HepG2 (cell line): Measurements from ENCODE around the gene DHRS4L2. TPM values are rescaled to one million over a fixed set of nuclear protein-coding genes. Genes with fewer than 3 reads are reported as not detected.

ENCODE experiments used
- BRCA1 ChIP-seq: sonication (generic); formaldehyde crosslinking; IDR thresholded peaks from 2 replicates; pipeline ENCODE4 v1.4.0; 2020; ENCODE audit warnings: missing genetic modification reagents
- FOXA1 ChIP-seq, 2 experiments: fragments of 450-650 bp in 1 of 2; sonication (generic) in 1 of 2; formaldehyde crosslinking in 1 of 2; IDR thresholded peaks; 2 replicates each; pipeline versions ENCODE4 v1.4.0 to v1.6.1; 2016 to 2020; ENCODE audit warnings: missing genetic modification reagents in 1 of 2
- FOXC1 ChIP-seq: sonication (generic); formaldehyde crosslinking; IDR thresholded peaks from 2 replicates; pipeline ENCODE4 v1.8.0; 2022; ENCODE audit warnings: mild to moderate bottlenecking, missing genetic modification reagents, borderline replicate concordance
- GMEB2 ChIP-seq: IDR thresholded peaks from 2 replicates; pipeline ENCODE4 v1.6.1; 2016; ENCODE audit warnings: missing biosample characterization, missing genetic modification reagents, low read depth
- ISX ChIP-seq: sonication (generic); formaldehyde crosslinking; conservative IDR thresholded peaks from 2 replicates; pipeline ENCODE4 v1.5.0; 2020; ENCODE audit warnings: missing genetic modification reagents
- KDM1A ChIP-seq: IDR thresholded peaks from 2 replicates; pipeline ENCODE4 v1.6.1; 2016; ENCODE audit warnings: missing compliant biosample characterization
- MBNL3 ChIP-seq: fragments of 250-450 bp; sonication (Bioruptor Pico); conservative IDR thresholded peaks from 2 replicates; pipeline ENCODE4 v1.8.0; 2022; ENCODE audit warnings: mild to moderate bottlenecking, inconsistent platforms
- NFE2L1 ChIP-seq: sonication (generic); formaldehyde crosslinking; IDR thresholded peaks from 2 replicates; pipeline ENCODE4 v1.4.0; 2020; ENCODE audit warnings: missing genetic modification reagents, mild to moderate bottlenecking, borderline replicate concordance
- PHF20 ChIP-seq: sonication (generic); formaldehyde crosslinking; IDR thresholded peaks from 2 replicates; pipeline ENCODE4 v1.5.0; 2020; ENCODE audit warnings: mild to moderate bottlenecking, missing genetic modification reagents
- POLR2A ChIP-seq, 2 experiments: IDR thresholded peaks; 2 replicates each; pipeline ENCODE4 v1.6.1; 2011; ENCODE audit warnings: low read depth in 2 of 2, low read length in 2 of 2, mild to moderate bottlenecking in 1 of 2, moderate library complexity in 1 of 2; ENCODE audit not compliant: insufficient read depth in 1 of 2
- RFX1 ChIP-seq: fragments of 450-650 bp; IDR thresholded peaks from 2 replicates; pipeline ENCODE4 v1.6.1; 2017
- ZBTB20 ChIP-seq: sonication (generic); formaldehyde crosslinking; IDR thresholded peaks from 2 replicates; pipeline ENCODE4 v1.8.1; 2023; ENCODE audit warnings: missing genetic modification reagents, low read depth, mild to moderate bottlenecking, borderline replicate concordance
- ZNF260 ChIP-seq: sonication (generic); formaldehyde crosslinking; IDR thresholded peaks from 2 replicates; pipeline ENCODE4 v1.4.0; 2020; ENCODE audit warnings: missing genetic modification reagents, low read depth, mild to moderate bottlenecking, borderline replicate concordance
- ZNF441 ChIP-seq: sonication (generic); formaldehyde crosslinking; IDR thresholded peaks from 2 replicates; pipeline ENCODE4 v1.7.0; 2021; ENCODE audit warnings: missing genetic modification reagents, borderline replicate concordance
- ZNF451 ChIP-seq: sonication (generic); formaldehyde crosslinking; IDR thresholded peaks from 2 replicates; pipeline ENCODE4 v1.5.0; 2020; ENCODE audit warnings: mild to moderate bottlenecking, missing genetic modification reagents
- ZNF564 ChIP-seq: sonication (generic); formaldehyde crosslinking; IDR thresholded peaks from 2 replicates; pipeline ENCODE4 v1.8.1; 2023; ENCODE audit warnings: mild to moderate bottlenecking, missing genetic modification reagents
- ZNF652 ChIP-seq: IDR thresholded peaks from 2 replicates; pipeline ENCODE4 v1.6.1; 2016; ENCODE audit warnings: low read depth, borderline replicate concordance
- ZNF703 ChIP-seq: sonication (generic); formaldehyde crosslinking; IDR thresholded peaks from 2 replicates; pipeline ENCODE4 v1.5.1; 2020; ENCODE audit warnings: missing genetic modification reagents, mild to moderate bottlenecking, moderate library complexity, borderline replicate concordance
- ZSCAN20 ChIP-seq: sonication (generic); formaldehyde crosslinking; IDR thresholded peaks from 2 replicates; pipeline ENCODE4 v1.4.0; 2020; ENCODE audit warnings: missing genetic modification reagents, mild to moderate bottlenecking, borderline replicate concordance
- polyA plus RNA-seq, 8 experiments: library from polyadenylated mRNA; depleted of rRNA in 3 of 8; stranded (reverse) in 7 of 8; unstranded in 1 of 8; fragments of >200 nt; fragmentation: Illumina TruSeq in 4 of 8; extraction: Trizol in 4 of 8; gene quantifications; 2 replicates each; pipeline versions ENCODE4 v1.2.1 to v1.2.3, GENCODE V29; 2011 to 2016; ENCODE audit warnings: low read depth in 4 of 8, missing spikeins in 1 of 8, mixed read lengths in 1 of 8; ENCODE audit not compliant: insufficient read depth in 1 of 8
- total RNA-seq, 5 experiments: library from RNA; depleted of rRNA; stranded (reverse); fragments of >200 nt; fragmentation: Illumina TruSeq; extraction: Trizol; gene quantifications; 2 replicates each; pipeline ENCODE4 v1.2.3, GENCODE V29; 2016; ENCODE audit warnings: low read depth in 1 of 5
- TF ChIP-seq, protein P1 (sequence below): sonication (generic); formaldehyde crosslinking; IDR thresholded peaks from 2 replicates; pipeline ENCODE4 v1.4.0; 2020; ENCODE audit warnings: missing genetic modification reagents
- TF ChIP-seq, protein P2 (sequence below): sonication (generic); formaldehyde crosslinking; conservative IDR thresholded peaks from 2 replicates; pipeline ENCODE4 v1.4.0; 2020; ENCODE audit warnings: mild to moderate bottlenecking, missing genetic modification reagents, moderate library complexity
- TF ChIP-seq, protein P3 (sequence below): IDR thresholded peaks from 2 replicates; pipeline ENCODE4 v1.6.1; 2016

DHRS4L2 gene
- total and polyA plus RNA-seq, 2 of the 13 experiments (the other 11 are each of a cell fraction or from before 2014, with no cell fraction given): 24.7 to 38.2 TPM

DNA sequence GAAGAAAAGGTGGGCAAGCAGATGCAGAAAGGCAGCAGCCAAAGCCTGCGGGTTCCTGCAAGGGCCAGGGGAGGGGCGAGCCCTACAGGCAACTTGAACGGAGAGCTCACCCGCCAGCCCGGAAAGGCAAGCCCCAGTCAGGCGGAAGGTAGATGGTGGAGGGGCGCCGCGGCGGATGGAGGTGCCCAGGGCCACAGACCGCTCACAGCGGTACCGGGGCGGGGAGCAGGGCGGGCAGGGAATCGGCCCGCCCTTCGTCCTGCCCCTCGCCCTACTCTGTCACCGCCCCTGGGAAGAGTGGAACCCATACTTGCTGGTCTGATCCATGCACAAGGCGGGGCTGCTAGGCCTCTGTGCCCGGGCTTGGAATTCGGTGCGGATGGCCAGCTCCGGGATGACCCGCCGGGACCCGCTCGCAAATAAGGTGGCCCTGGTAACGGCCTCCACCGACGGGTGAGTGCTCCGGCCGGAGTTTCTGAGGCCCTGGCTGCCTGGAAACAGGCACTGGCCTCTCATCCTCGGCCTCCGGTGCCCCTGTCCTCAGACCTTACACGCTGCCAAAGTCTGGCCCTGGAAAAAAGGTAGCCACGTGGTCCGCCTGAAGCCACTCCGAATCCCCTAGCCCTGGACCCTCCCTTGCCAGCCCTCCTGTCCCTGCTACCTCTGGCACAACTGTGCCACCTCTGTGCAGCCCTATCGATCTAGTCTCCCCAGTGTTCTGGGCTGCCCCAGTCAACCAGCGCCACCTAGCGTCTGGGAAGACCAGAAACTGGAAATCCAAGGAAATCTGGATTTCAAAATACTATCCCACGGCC lies 35.1 kb upstream of the DHRS4L2 start, which contains the start of gene DHRS4 (continued):
- TF ChIP-seq GMEB2 (CRISPR knock-in tag) (peak; percentile 33; the same call in 1 of the 2 replicates), MBNL3 (CRISPR knock-in tag) (no peak), ZNF652 (CRISPR knock-in tag) (peak; percentile 64), ISX (CRISPR knock-in tag) (peak; percentile 98), KDM1A (CRISPR knock-in tag) (peak; percentile 87), NFE2L1 (peak; percentile 96), BRCA1 (CRISPR knock-in tag) (peak; percentile 90), FOXA1 (IDR thresholded peaks at IDR 0.05) (no peak), FOXA1 (CRISPR knock-in tag; IDR thresholded peaks at IDR 0.05) (peak; percentile 48), ZSCAN20 (CRISPR knock-in tag) (peak; percentile 97), ZNF451 (peak; percentile 92), ZNF441 (CRISPR knock-in tag) (peak; percentile 93; the same call in 1 of the 2 replicates), FOXC1 (CRISPR knock-in tag) (peak; percentile 99), POLR2A (IDR thresholded peaks at IDR 0.05; ENCODE audit: insufficient read depth in 1 of 2, low read depth in 2 of 2, low read length in 2 of 2) (peak; percentile 97 to 99), ZBTB20 (CRISPR knock-in tag) (peak; percentile 83; the same call in 1 of the 2 replicates), ZNF260 (0 out of 2 replicates have a peak, but pooled peaks have one; percentile 89), ZNF703 (CRISPR knock-in tag) (peak; percentile 81; the same call in 1 of the 2 replicates), PHF20 (CRISPR knock-in tag) (peak; percentile 92), RFX1 (no peak), ZNF564 (CRISPR knock-in tag) (peak; percentile 91; the same call in 1 of the 2 replicates)
- TF ChIP-seq, protein P1, sequence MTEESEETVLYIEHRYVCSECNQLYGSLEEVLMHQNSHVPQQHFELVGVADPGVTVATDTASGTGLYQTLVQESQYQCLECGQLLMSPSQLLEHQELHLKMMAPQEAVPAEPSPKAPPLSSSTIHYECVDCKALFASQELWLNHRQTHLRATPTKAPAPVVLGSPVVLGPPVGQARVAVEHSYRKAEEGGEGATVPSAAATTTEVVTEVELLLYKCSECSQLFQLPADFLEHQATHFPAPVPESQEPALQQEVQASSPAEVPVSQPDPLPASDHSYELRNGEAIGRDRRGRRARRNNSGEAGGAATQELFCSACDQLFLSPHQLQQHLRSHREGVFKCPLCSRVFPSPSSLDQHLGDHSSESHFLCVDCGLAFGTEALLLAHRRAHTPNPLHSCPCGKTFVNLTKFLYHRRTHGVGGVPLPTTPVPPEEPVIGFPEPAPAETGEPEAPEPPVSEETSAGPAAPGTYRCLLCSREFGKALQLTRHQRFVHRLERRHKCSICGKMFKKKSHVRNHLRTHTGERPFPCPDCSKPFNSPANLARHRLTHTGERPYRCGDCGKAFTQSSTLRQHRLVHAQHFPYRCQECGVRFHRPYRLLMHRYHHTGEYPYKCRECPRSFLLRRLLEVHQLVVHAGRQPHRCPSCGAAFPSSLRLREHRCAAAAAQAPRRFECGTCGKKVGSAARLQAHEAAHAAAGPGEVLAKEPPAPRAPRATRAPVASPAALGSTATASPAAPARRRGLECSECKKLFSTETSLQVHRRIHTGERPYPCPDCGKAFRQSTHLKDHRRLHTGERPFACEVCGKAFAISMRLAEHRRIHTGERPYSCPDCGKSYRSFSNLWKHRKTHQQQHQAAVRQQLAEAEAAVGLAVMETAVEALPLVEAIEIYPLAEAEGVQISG: peak; percentile 99
- TF ChIP-seq, protein P2, sequence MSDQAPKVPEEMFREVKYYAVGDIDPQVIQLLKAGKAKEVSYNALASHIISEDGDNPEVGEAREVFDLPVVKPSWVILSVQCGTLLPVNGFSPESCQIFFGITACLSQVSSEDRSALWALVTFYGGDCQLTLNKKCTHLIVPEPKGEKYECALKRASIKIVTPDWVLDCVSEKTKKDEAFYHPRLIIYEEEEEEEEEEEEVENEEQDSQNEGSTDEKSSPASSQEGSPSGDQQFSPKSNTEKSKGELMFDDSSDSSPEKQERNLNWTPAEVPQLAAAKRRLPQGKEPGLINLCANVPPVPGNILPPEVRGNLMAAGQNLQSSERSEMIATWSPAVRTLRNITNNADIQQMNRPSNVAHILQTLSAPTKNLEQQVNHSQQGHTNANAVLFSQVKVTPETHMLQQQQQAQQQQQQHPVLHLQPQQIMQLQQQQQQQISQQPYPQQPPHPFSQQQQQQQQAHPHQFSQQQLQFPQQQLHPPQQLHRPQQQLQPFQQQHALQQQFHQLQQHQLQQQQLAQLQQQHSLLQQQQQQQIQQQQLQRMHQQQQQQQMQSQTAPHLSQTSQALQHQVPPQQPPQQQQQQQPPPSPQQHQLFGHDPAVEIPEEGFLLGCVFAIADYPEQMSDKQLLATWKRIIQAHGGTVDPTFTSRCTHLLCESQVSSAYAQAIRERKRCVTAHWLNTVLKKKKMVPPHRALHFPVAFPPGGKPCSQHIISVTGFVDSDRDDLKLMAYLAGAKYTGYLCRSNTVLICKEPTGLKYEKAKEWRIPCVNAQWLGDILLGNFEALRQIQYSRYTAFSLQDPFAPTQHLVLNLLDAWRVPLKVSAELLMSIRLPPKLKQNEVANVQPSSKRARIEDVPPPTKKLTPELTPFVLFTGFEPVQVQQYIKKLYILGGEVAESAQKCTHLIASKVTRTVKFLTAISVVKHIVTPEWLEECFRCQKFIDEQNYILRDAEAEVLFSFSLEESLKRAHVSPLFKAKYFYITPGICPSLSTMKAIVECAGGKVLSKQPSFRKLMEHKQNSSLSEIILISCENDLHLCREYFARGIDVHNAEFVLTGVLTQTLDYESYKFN (CRISPR knock-in tag): peak; percentile 66
- TF ChIP-seq, protein P3, sequence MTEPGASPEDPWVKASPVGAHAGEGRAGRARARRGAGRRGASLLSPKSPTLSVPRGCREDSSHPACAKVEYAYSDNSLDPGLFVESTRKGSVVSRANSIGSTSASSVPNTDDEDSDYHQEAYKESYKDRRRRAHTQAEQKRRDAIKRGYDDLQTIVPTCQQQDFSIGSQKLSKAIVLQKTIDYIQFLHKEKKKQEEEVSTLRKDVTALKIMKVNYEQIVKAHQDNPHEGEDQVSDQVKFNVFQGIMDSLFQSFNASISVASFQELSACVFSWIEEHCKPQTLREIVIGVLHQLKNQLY (CRISPR knock-in tag): peak; percentile 76
